ENCODE data around the gene EMC10.

The EMC10 gene

DNA sequence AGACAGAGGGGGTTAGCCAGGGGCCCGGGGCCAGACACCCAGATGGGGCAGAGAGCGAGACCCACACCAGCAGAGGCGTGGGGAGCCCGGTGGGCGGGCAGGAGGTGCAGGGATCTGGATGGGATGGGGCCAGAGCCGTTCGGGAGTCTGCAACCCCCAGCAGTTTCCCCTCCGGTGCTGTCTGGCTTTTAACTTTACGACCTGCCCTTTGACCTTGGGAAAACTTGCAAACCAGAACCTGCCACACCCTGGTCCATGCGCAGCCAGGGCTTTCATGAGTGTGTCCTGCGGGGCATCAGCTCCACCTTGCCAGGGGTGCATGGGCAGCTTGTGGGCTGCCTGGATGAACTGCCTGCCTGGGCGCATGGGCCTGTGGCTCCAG, 24.9 kb downstream of the EMC10 start:
- Histone ChIP-seq H3K27me3 (no peaks in the 10 kb centered on the region), H3K9me3 (no peaks in the 10 kb centered on the region), H3K4me3 (ENCODE audit: low read depth, low read length) (no peak overlapping the region), H3K4me1 (peaks cover 4% of the 10 kb centered on the region; the same call in 1 of the 2 replicates), H3K36me3 (no peaks in the 10 kb centered on the region)
- TF ChIP-seq, protein P1, sequence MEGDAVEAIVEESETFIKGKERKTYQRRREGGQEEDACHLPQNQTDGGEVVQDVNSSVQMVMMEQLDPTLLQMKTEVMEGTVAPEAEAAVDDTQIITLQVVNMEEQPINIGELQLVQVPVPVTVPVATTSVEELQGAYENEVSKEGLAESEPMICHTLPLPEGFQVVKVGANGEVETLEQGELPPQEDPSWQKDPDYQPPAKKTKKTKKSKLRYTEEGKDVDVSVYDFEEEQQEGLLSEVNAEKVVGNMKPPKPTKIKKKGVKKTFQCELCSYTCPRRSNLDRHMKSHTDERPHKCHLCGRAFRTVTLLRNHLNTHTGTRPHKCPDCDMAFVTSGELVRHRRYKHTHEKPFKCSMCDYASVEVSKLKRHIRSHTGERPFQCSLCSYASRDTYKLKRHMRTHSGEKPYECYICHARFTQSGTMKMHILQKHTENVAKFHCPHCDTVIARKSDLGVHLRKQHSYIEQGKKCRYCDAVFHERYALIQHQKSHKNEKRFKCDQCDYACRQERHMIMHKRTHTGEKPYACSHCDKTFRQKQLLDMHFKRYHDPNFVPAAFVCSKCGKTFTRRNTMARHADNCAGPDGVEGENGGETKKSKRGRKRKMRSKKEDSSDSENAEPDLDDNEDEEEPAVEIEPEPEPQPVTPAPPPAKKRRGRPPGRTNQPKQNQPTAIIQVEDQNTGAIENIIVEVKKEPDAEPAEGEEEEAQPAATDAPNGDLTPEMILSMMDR (IDR thresholded peaks at IDR 0.05; ENCODE audit: low read depth, low read length), result no peak
- DNase-seq, result no peak

DNA sequence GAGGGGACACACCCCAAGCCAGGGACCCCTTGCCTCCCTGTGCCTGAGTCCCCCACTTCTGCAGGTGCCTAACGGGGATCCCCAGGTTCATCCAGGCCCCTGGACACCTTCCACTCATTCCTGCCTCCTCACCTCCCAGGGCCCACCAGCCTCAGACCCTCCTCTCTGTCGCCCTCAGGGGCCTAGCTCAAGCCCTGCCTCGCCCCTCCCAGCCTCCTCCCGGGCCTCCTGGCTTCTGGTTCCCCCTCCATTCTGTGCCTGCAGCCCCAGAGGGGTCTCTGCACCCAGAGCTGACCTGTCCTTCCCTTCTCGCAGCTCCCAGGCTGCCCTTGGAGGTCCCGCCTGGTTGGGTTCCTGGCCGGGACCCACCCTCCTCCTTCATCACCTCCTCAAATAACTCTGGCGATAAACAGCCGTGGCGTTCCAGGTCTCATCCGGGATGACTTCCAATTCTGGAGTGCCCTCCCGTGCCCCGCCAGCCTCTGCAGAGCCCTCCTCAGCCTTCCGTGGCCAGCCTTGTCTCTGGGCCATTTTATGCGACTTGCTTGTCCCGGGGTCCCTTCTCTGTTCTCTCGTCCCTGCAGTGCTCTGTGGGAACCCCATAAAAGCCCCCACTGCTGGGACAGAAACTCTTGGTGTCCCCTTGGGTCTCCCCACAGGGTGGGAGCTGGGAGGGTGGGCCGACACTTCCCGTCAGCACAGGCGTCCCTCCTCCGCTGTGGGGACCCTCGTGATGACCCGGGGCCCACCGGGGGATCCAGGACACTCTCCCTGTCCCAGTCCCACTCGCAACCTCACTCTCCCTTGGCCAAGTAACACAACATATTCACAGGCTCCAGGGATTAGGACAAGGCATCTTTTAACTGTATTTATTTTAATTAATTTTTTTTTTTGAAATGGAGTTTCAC, 25.5 kb downstream of the EMC10 start:
- H3K36me3 ChIP-seq, result no peaks in the 10 kb centered on the region
- no peaks in the 10 kb centered on the region for H3K9me3 ChIP-seq
- TF ChIP-seq, protein P1 (IDR thresholded peaks at IDR 0.05; ENCODE audit: low read depth, low read length), result no peak
- no peak overlapping the region for H3K4me3 ChIP-seq (ENCODE audit: low read depth, low read length)
- no peak for DNase-seq
- no peaks in the 10 kb centered on the region for H3K27me3 ChIP-seq
- peaks cover 4% of the 10 kb centered on the region; the same call in 1 of the 2 replicates for H3K4me1 ChIP-seq

DNA sequence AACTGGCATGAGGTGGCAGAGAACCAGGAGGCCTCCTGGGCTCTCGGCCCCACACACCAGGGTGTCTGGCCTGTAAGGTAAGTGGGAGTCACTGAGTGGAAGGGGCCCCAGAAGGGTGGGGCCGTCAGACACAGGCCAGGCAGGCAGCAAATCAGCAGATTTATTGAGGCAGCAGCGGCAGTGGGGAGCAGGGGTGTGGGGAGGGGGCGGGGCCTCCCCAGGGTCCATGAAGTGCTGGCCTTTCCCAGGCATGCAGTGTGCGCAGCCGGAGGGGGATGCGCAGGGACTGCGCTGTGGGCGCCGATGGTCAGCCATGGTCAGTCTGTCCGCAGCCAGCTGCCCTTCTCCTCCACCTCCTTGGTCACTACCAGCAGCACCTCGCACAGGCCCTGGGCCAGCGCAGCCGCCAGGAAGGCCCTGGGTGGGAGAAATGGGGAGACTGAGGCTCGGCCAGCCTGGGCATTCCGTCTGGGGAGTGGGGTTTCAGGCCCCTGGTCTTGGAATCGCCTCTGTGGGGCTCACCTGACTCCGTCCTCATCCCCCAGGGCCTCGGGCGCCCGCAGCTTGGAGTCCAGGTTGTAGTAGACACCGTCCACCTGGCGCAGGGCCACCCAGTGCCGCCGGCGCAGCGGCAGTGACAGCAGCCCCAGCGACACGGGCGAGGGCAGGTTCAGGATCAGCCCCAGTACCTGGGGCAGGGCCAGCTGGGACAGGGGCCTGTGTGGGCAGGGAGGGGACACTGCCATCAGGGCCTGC, 29.7 kb downstream of the EMC10 start:
- H3K36me3 ChIP-seq, result no peaks in the 10 kb centered on the region
- no peaks in the 10 kb centered on the region for H3K27me3 ChIP-seq
- DNase-seq, result no peak
- no peak overlapping the region for H3K4me3 ChIP-seq (ENCODE audit: low read depth, low read length)
- H3K9me3 ChIP-seq, result no peaks in the 10 kb centered on the region
- TF ChIP-seq, protein P1 (IDR thresholded peaks at IDR 0.05; ENCODE audit: low read depth, low read length), result no peak
- no peaks in the 10 kb centered on the region for H3K4me1 ChIP-seq

DNA sequence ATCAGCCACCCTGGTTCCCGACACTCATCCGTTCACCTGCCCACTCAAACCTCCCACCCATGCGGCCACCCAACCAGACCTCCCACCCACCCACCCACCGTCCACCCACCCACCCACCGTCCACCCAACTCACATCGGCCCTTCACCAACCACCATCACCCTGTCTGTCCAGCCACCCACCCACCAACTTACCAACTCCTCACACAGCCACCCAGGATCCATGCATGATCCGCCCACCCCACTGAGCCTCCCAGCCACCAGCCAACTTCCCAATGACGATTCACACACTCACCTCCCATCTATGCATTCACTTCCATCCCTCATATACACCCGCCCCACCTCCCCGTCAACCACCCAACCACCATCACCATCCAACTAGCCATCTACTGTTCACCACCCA, 30.4 kb downstream of the EMC10 start:
- no peaks in the 10 kb centered on the region for H3K4me1 ChIP-seq
- no peak overlapping the region for H3K4me3 ChIP-seq (ENCODE audit: low read depth, low read length)
- TF ChIP-seq, protein P1 (IDR thresholded peaks at IDR 0.05; ENCODE audit: low read depth, low read length), result no peak
- H3K27me3 ChIP-seq, result no peaks in the 10 kb centered on the region
- no peak for DNase-seq
- no peaks in the 10 kb centered on the region for H3K9me3 ChIP-seq
- no peaks in the 10 kb centered on the region for H3K36me3 ChIP-seq

DNA sequence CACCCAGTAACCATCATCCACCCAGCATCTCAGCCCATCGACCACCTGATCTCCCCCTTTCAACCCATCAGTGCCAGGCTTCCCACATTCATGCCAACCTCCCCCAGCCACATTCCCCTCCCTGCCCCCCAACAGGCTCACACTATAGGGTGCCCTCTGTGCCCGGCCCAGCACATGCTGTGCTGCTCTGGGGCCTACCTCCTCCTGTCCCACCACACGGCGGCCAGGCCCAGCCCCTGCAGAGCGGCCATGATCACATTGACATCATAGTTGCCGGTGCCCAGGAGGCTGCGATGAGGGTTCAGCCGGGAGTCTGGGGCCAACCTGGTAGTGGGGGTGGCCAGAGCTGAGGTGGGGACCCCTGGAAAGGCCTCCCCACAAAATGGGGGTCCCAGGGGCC, 31.1 kb downstream of the EMC10 start:
- DNase-seq, result no peak
- H3K4me3 ChIP-seq (ENCODE audit: low read depth, low read length), result no peak overlapping the region
- no peaks in the 10 kb centered on the region for H3K36me3 ChIP-seq
- no peaks in the 10 kb centered on the region for H3K27me3 ChIP-seq
- TF ChIP-seq, protein P1 (IDR thresholded peaks at IDR 0.05; ENCODE audit: low read depth, low read length), result no peak
- H3K4me1 ChIP-seq, result no peaks in the 10 kb centered on the region
- no peaks in the 10 kb centered on the region for H3K9me3 ChIP-seq

DNA sequence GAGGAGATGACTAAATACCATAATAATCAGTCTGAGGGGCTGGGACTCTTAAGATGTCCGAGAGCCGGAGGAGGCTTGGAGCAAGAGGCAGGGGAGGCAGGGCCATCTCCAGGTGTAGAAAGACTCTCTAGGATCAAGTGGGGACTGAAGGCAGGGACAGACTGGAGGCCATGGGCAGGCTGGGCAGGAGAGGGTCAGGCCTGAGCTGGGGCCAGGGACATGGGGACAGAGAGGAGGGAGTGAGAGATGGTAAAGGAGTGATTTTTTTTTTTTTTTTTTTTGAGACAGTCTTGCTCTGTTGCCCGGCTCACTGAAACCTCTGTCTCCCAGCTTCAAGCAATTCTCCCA, 32.5 kb downstream of the EMC10 start:
- no peaks in the 10 kb centered on the region for H3K4me1 ChIP-seq
- H3K4me3 ChIP-seq (ENCODE audit: low read depth, low read length), result no peak overlapping the region
- no peak for DNase-seq
- H3K9me3 ChIP-seq, result no peaks in the 10 kb centered on the region
- TF ChIP-seq, protein P1 (IDR thresholded peaks at IDR 0.05; ENCODE audit: low read depth, low read length), result no peak
- no peaks in the 10 kb centered on the region for H3K36me3 ChIP-seq
- no peaks in the 10 kb centered on the region for H3K27me3 ChIP-seq

All from BE2C (cell line).